CD4-positive, alpha-beta T cell treated with Interleukin-17A for 4 hours (primary cell): ENCODE measurements around the gene IL17RE.
"Not testable (repeated sequence)": the region's sequence is repeated elsewhere in the genome, so short reads cannot be mapped to it uniquely, and the experiment has no call there.

Experiments
- DNase-seq: peaks from one replicate; pipeline ENCODE4 v3.0.0-alpha.2; 2020; ENCODE audit warnings: mixed read lengths

Gene IL17RE, protein sequence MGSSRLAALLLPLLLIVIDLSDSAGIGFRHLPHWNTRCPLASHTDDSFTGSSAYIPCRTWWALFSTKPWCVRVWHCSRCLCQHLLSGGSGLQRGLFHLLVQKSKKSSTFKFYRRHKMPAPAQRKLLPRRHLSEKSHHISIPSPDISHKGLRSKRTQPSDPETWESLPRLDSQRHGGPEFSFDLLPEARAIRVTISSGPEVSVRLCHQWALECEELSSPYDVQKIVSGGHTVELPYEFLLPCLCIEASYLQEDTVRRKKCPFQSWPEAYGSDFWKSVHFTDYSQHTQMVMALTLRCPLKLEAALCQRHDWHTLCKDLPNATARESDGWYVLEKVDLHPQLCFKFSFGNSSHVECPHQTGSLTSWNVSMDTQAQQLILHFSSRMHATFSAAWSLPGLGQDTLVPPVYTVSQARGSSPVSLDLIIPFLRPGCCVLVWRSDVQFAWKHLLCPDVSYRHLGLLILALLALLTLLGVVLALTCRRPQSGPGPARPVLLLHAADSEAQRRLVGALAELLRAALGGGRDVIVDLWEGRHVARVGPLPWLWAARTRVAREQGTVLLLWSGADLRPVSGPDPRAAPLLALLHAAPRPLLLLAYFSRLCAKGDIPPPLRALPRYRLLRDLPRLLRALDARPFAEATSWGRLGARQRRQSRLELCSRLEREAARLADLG

DNA sequence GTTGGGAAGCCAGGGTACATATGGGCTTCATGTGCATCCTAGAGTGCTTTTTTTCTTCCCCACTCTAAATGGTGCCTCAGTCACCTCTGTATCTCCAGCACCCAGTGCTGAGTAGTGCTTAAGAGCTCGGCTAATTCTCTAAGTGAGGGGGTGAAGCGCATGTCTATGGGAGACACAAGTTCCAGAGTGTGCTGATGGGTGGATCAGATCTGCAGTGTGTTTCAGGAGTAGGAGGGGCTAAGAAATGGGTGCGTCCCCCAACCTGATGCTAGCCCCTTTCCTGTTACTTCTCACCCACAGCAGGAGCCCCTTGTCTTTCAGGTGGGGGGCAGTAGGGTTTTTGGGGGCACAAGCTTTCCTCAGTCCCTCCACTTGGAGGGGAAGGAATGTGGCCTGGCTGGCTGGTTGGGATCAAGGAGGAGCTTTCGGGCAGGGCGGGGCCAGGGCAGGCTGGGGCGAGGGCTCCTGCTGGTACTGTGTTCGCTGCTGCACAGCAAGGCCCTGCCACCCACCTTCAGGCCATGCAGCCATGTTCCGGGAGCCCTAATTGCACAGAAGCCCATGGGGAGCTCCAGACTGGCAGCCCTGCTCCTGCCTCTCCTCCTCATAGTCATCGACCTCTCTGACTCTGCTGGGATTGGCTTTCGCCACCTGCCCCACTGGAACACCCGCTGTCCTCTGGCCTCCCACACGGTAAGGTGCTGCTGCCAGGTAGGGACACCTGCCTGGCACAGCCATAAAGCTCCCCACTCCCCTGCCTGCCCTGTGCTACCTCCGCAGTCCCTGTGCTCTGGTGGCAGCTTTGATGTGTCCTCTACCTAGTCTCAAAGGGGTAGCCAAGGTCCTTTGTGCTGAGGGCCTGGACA, at the start of gene IL17RE:
Gene IL17RE, plus strand, starts transcription at position 477 of the 866 bp plus-strand sequence. Its CDS starts 85 bp downstream, at position 562.
- DNase-seq, result no peak

DNA sequence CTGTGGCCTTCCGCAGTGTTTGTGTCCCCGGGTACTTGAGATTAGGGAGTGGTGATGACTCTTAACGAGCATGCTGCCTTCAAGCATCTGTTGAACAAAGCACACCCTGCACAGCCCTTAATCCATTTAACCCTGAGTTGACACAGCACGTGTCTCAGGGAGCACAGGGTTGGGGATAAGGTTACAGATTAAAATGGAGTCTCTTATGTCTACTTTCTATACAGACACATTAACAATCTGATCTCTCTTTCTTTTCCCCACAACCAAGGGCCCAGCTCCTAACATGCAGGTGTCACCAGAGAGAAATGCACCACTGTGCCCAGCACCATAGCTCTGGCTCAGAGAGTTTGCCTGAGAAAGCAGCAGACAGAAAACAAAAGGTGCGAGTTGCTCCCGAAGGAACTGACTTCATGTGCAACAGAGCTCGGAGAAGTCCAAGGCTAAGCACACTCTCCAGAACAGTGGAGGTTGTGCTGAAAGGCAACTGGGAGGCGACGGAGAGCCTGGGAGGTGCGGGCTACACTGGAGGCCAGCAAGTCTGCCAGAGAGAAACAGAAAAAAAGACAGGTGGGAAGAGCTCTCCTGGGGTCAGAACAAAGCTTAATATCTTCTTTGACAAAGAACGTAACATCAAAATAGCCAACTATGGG, 48.2 kb upstream of the IL17RE start:
- not testable (repeated sequence) for DNase-seq

DNA sequence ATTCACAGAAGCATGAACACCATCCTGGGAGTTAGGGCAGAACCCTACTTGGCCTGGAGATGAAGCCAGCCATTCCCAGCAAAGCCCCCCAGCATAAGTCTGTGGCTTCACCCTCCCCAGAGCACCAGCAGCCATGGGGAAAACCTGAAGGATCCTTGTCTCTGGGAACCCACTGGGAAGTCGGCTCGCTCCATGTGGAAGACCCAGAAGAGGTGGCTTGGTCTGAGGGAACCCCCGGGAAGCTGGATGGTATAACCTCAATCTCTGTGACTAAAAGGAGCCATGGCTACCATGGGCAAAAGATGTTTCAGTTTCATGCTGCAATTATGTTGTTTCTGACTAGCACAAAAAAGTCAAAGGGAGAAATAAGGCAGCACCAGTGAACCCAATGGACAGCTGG, 47.1 kb upstream of the IL17RE start:
- no peak for DNase-seq

DNA sequence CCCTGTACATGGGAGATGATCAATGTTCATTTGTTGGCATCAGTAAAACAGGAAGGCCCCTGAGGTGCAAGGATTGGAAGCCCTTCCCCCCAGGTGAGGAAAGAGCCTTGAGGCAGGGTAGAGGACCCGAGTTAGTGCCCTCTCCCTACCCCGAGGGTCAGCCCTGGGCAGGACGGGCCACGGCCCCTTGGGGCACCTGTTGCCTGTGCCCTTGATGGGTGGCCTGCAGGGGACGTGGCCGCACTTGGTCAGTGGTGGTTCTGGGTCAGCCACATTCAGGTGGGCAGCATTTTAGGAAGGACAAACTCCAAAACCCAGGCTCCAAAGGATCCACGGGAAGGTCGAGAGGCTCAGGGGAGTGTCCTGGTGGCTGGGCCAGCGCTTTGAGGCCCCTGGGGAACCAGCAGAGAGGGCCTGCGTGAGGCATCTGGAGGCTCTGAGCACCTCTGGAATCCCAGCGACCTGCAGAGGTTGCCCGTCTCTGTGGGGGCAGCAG, 43.1 kb upstream of the IL17RE start:
- DNase-seq, result no peak

DNA sequence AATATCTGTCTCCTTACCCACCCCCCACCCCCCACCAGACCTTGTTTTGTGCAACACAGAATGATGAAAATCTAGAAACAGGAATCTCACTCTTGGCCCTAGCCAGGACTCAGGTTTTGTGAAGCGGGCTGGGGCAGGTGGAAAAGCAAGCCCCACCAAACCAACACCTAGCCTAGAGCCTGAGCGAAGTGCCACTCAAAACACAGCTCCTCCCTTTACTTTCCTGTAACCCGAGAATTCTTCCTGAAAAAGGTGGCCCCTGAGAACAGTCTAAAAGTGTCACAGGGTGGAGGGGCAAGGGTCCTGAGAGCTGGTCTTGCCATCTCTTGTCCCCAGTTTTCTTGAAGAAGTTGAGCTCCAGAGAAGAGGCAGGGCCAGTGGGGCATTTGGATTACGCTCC, 41.4 kb upstream of the IL17RE start:
- DNase-seq, result no peak

DNA sequence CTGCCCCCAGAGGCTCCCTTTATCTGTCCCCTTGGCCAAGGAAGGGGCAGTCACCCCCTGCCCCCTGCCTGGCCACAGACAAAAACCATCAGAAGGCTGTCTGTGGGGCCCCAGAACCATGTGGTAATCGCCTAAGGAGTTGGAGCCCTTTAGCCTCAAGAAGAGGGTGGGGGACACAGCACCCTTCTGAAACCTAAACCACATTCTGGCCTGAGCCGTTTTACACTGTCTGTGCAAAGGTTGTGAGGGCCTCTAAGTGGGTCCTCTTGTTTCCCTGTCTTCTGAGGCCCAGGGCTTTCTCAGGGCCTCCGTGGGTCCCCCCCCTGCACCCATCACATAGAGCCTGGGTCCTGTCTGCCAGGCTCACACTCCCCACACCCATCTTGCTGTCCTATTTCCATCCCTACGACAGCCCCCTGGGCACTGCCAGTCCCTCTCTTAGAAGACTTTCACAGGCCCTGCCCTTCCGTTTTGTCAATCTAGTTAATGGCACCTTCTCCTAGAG, 41.0 kb upstream of the IL17RE start:
- no peak for DNase-seq

DNA sequence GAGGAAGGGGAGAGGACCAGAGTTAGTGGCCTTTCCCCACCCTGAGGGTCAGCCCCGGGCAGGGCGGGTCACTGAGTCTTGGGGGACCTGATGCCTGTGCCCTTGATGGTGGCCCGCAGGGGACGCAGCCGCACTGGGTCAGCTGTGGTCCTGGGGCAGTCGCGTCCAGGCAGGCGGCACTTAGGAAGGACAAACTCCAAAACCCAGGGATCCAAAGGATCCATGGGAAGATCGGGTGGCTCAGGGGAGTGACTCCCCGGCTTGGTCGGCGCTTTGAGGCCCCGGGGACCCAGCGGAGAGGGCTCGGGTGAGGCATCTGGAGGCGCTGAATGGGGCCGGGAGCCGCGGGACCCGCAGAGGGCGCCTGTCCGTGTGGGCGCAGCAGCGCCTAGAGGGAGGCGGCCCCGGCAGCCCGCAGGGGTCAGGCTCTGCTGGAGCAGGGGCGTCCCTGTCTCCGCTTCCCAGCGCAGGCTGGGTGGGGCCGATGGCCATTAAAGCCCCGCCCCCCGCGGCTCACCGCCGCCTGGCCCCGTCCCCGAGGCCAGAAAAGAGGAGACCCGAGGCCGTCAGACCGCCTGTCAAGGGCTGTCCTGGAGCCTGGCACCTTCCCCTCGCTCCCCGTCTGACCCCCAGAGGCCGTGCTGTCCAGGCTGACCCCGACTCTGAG, 40.1 kb upstream of the IL17RE start:
- DNase-seq, result peak; percentile 48

DNA sequence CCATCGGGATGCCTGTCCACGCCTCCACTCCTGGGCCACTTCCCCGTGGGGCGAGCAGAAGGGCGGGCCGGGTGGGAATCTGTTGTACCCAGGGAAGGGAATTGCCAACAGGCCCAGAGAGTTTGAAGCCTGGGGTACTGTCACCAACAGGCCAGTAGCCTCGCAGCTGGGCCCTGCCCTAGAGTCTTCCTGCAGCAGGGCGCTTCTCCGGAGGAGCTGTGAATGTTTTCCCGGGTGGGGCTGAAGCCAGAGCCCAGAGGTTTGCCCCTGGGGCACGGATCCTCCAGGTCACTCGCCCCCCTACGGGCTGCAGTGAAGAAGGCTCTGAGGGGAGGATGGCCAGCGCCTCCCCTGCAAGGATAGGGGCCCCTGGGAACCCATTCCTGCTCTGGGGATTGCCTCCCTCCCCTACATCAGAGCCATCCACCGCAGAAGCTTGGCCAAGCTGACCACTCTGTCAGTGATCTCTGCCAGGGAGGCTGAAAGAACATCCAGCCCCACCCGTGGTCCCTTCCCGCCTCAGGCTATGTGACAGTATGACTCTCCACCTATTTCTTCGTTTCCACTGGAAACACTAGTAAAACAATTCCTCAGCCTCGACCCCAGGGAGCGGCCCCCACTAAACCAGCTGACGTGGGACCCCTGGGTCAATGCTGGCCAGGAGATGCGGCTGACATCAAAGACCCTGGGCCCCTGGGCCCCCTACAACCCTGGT, 39.4 kb upstream of the IL17RE start:
- DNase-seq, result no peak

DNA sequence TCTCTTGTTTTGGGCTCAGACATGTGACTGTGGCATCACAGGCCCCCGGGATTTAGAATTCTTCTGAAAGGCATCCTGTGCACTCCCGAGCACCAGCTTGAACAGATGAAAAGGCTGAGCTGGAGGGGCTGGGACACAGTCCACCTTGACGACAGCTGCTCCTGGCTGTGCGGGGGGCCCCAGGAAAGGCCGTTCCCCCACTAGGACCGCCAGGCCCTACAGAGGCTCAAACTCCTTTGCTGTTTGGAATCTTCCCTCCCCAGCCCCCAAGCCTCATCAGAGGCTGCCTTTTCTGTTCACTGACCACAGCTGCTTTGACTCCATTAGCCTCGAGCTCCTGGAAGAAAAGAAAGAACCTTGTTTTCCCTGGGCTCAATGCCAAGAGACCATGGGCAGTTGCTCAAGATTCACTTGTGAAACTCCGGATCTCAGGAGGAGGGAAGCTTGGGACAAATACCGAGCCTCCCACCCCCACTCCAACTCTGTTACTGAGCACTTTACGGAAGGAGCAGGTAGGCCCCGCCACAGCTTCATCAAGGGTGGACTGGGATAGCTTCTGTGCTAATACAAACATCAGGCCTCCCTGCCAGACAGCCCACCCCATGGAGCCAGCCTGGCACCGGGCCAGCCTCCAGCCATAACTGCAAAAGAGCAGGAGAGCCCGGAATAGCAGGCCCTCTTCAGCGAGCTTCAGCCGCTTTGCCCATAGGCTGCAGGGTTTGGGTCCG, 38.3 kb upstream of the IL17RE start:
- DNase-seq, result no peak

DNA sequence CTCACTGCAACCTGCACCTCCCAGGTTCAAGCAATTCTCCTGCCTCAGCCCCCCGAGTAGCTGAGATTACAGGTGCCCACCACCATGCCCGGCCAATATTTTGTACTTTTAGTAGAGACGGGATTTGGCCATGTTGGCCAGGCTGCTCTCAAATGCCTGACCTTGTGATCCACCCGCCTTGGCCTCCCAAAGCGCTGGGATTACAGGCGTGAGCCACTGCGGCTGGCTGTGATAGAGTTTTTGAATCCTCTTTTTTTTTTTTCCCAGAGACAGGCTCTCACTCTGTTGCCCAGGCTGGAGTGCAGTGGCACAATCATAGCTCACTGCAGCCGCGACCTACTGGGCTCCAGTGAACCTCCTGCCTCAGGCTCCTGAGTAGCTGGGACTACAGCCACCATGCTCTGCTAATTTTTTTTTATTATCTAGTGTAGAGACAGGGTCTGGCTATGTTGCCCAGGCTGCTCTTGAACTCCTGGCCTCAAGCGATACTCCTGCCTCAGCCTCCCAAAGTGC, 37.5 kb upstream of the IL17RE start:
- DNase-seq, result not testable (repeated sequence)

DNA sequence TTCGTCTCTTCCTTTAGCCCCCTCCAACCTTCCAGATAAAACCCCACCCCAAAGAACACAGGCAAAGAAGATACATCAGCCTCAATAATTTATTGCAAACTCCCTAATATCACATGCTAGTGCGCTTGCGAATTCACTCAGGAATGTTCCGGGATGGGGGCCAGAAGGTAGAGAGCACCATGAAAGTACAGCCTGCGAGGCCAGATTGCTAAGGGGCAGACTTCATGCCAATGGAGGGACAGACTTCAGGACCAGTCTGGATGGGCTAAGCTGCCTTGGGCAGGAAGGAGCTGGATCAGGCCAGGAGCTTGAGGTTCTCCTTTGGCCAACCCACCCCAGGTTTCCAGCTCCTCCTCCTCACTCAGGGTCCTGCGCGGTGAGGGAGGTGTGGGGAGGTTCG, 36.0 kb upstream of the IL17RE start:
- no peak for DNase-seq

DNA sequence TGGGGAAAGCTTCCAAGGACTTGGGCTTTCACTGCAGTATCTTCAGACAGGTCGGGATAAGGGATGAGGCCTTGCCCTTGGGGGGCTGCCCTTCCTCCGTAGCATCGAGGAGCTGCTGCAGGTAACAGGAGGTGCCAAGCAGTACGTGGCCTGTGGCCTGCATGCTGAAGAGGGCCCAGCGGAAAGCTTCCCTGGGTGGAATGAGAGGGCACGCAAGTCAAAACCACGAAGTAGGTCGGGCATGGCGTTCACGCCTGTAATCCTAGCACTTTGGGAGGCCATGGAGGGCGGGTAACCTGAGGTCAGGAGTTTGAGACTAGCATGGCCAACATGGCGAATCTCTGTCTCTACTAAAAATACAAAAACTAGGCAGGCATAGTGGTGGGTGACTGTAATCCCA, 35.5 kb upstream of the IL17RE start:
- DNase-seq, result no peak

DNA sequence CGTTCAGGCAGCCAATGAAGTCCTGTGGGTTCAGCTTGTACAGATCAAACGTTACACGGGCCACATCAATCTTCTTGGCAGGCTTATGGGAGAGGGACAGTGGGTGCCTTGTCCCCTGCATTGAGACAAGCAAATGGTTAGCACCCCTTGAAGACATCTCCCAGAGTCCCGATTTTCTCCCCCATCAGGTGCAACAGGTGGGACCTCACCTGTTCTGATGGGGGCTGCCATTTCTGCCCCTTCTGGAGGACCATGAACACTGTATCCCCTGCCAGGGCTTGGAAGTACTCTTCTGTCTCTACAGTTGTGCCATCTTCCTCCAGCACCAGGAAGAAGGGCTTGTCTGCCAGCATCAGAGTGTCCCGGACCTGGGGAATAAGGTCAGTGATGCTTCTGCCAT, 32.7 kb upstream of the IL17RE start:
- DNase-seq, result no peak

DNA sequence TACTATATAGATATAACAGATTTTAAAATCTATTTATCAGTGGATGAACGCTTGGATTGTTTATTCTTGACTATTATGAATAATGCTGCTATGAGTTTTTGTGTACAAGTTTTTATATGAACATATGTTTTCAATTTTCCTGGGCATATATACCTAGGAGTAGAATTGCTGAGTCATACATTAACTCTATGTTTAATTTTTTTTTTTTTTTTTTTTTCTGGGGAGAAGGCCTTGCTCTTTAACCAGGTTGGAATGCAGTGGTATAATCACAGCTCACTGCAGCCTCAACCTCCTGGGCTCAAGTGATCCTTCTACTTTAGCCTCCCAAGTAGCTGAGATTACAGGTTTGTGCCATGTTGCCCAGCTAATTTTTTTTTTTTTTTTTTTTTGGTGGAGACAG, 31.7 kb upstream of the IL17RE start:
- no peak for DNase-seq

DNA sequence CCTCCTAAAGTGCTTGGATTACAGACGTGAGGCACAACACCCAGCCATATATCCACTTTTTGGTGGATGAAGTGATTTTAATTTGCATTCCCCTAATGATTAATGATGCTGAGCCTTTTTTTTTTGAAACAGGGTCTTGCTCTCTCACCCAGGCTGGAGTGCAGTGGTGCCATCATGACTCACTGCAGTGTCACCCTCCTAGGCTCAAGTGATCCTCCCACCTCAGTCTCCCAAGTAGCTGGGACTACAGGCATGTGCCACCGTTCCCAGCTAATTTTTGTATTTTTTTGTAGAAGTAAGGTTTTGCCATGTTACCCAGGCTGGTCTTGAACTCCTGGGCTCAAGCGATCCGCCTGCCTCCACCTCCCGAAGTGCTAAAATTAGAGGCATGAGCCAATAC, 30.6 kb upstream of the IL17RE start:
- not testable (repeated sequence) for DNase-seq

DNA sequence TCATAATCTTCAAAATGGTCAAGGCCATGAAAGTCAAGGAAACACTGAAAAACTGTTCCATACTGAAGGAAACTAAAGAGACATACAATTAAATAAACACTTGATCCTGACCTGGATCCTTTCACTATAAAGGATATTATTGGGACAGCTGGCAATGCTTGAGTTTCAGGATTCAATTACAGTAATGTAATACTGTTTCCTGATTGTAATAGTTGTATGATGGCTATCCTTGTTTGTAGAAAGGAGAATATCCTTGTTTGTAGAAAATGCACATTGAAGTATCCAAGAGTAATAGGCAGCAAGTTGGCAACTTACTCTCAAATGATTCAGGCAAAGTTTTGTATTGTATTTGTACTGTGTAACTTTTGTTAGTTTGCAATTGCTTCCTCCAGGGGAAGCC, 27.2 kb upstream of the IL17RE start:
- no peak for DNase-seq

DNA sequence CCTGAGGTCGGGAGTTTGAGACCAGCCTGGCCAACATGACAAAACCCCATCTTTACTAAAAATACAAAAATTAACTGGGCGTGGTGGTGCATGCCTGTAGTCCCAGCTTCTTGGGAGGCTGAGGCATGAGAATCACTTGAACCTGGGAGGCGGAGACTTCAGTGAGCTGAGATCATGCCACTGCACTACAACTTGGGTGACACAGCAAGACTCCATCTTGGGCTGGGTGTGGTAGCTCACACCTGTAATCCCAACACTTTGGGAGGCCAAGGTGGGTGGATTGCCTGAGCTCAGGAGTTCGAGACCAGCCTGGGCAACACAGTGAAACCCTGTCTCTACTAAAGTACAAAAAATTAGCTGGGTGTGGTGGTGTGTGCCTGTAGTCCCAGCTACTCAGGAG, 26.4 kb upstream of the IL17RE start:
- not testable (repeated sequence) for DNase-seq

DNA sequence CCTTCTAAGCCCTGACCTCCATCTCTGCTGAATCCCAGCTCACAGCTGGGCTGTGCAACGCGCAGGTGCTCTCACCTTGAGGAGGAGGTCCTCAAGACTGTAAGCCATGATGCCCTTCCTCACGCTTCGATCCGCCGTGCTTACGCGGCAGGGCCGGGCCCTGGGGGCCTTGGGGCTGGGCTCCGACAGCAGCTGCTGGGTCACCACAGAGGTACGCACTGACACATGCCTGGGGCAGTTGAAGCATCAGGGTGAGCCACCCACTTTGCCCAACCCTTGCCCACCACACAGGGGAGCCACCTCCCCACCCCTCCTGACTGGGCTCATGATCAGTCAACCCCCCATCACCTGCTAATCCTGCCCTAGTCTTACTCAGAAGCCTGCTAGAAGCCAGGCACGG, 25.7 kb upstream of the IL17RE start:
- DNase-seq, result peak; percentile 26

DNA sequence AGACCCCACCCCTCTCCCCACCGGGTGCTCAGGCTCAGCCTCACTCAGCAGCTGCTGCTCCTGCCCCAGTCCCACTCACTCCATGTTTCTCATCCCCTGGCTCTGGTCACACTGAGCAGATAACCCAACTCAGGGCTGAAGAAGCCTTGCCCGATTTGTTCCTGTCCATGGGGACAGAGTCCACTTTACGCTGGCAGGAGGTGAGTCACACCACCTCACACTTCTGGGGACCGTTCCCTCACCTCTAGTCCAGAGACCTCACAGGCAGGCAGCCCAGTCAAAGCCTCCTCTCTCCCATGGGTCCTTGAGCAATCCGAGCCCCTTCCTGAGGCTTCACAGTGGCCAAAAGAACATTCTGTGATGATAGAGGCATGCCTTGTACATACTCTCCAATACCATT, 23.9 kb upstream of the IL17RE start:
- no peak for DNase-seq

DNA sequence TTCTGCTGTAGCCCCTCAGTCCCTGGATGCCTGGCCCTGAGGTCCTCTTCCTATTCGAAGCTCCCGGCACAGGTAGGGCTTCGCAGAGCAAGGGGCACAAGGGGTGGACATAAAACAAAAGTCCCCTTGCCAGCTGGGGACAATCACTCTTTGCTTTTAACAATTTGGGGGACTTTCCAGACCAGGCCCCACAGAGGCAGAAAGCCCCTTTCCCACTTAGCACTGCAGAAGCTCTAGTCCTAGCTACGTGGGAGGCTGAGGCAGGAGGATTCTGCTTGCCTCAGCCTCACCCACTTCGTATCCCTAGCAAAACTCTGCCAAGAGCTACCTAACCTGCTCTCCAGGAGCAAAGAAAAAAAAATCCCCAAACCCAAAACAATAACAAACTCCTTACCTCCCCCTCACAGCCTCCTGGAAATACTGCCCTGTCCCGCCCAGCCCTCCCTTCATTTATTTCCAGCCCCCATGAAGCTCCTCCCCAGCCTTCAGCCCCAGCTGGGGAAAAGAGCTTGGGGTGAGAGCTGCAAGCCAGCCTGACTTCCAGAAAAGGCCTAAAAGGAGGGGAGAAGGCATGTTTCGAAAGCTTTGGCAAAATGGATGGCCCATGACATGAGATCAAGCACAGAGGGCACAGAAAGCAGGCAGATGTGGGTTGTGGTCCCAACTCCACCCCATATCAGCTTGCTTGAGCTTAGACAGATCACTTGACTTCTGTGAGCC, 22.7 kb upstream of the IL17RE start, which contains the start of gene CIDEC:
Gene CIDEC, minus strand, starts transcription at position 424 of the 720 bp plus-strand sequence. CDS start 1,767 bp downstream, outside the sequence.
- DNase-seq, result no peak
